Measurements from ENCODE around the gene HMGN1. TPM values are rescaled to one million over a fixed set of nuclear protein-coding genes. Genes with fewer than 3 reads are reported as not detected.

The HMGN1 gene
- total and polyA plus RNA-seq, 4 donors = 34.6 to 92.3 (median 55.0) TPM

DNA sequence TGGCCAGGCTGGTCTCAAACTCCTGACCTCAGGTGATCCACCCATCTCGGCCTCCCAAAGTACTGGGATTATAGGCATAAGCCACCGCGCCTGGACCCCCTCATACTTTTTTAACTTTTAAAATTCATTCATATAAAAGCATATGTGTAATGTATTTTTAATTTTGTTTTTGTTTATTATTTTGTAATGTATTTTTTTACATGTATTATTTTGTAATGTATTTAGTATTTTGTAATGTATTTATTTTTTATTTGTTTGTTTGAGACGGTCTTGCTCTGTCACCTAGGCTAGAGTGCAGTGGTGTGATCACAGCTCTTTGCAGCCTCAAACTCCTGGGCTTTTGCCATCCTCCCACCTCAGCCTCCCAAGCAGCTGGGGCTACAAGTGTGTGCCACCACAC lies 23.4 kb downstream of the HMGN1 start:
- Histone ChIP-seq H3K27me3 (ENCODE audit: control insufficient read depth in 4 of 4, insufficient read depth in 4 of 4, low read length in 3 of 4) (no peaks in the 10 kb centered on the region), H3K4me3 (ENCODE audit: low read depth in 1 of 3, low read length in 3 of 3) (no peak overlapping the region), H3K27ac (ENCODE audit: low read depth in 1 of 2, low read length in 2 of 2) (no peak overlapping the region), H3K9me3 (ENCODE audit: control insufficient read depth in 4 of 4, low read length in 3 of 4) (no peaks in the 10 kb centered on the region), H3K36me3 (ENCODE audit: control insufficient read depth in 4 of 4, insufficient read depth in 3 of 4, low read depth in 1 of 4, low read length in 3 of 4) (no peaks in the 10 kb centered on the region), H3K4me1 (ENCODE audit: control insufficient read depth in 4 of 4, insufficient read depth in 4 of 4, low read length in 3 of 4) (no peaks in the 10 kb centered on the region), H3K9ac (ENCODE audit: low read depth in 1 of 2, low read length in 2 of 2) (no peak overlapping the region)
- DNase-seq (ENCODE audit: low spot score) = no peak
- 93% methylated on average over 4 of the region's 4 CpGs for WGBS
- TF ChIP-seq FOXA1 (IDR thresholded peaks at IDR 0.05) = no peak
- no peak for TF ChIP-seq MAX (IDR thresholded peaks at IDR 0.05)
- TF ChIP-seq FOXA2 (IDR thresholded peaks at IDR 0.05) = no peak
- TF ChIP-seq ZBTB33 (IDR thresholded peaks at IDR 0.05) = no peak
- no peak for TF ChIP-seq TAF1 (conservative IDR thresholded peaks at IDR 0.05)
- no peak for TF ChIP-seq RAD21 (IDR thresholded peaks at IDR 0.05)
- TF ChIP-seq HNF4A (conservative IDR thresholded peaks at IDR 0.05) = no peak
- TF ChIP-seq RXRA (IDR thresholded peaks at IDR 0.05) = no peak
- TF ChIP-seq HNF4G (IDR thresholded peaks at IDR 0.05) = no peak
- no peak for TF ChIP-seq ATF3 (IDR thresholded peaks at IDR 0.05)

GRCh38 chr21:39321424-39321823 lies 27.5 kb downstream of the HMGN1 start:
- H3K4me1 ChIP-seq (ENCODE audit: control insufficient read depth in 4 of 4, insufficient read depth in 4 of 4, low read length in 3 of 4) = peaks cover 0 to 8% (median 2%) of the 10 kb centered on the region in 4 donors
- no peak overlapping the region for H3K9ac ChIP-seq (ENCODE audit: low read depth in 1 of 2, low read length in 2 of 2)
- no peak overlapping the region for H3K27ac ChIP-seq (ENCODE audit: low read depth in 1 of 2, low read length in 2 of 2)
- no peak overlapping the region for H3K4me3 ChIP-seq (ENCODE audit: low read depth in 1 of 3, low read length in 3 of 3)
- H3K36me3 ChIP-seq (ENCODE audit: control insufficient read depth in 4 of 4, insufficient read depth in 3 of 4, low read depth in 1 of 4, low read length in 3 of 4) = no peaks in the 10 kb centered on the region
- H3K9me3 ChIP-seq (ENCODE audit: control insufficient read depth in 4 of 4, low read length in 3 of 4) = no peaks in the 10 kb centered on the region
- TF ChIP-seq NR2F2 (IDR thresholded peaks at IDR 0.05) = no peak
- TF ChIP-seq TAF1 (conservative IDR thresholded peaks at IDR 0.05) = no peak
- TF ChIP-seq EGR1 (IDR thresholded peaks at IDR 0.05; ENCODE audit: low read depth in 2 of 2) = no peak
- no peak for TF ChIP-seq MAX (IDR thresholded peaks at IDR 0.05)
- TF ChIP-seq HNF4A (conservative IDR thresholded peaks at IDR 0.05) = no peak
- no peak for TF ChIP-seq HNF4G (IDR thresholded peaks at IDR 0.05)
- no peak for TF ChIP-seq GABPA (IDR thresholded peaks at IDR 0.05 in 1 of 2, conservative IDR thresholded peaks at IDR 0.05 in 1 of 2)
- no peak for TF ChIP-seq RXRA (IDR thresholded peaks at IDR 0.05)
- no peak for TF ChIP-seq FOXA2 (IDR thresholded peaks at IDR 0.05)
- TF ChIP-seq, protein P1, sequence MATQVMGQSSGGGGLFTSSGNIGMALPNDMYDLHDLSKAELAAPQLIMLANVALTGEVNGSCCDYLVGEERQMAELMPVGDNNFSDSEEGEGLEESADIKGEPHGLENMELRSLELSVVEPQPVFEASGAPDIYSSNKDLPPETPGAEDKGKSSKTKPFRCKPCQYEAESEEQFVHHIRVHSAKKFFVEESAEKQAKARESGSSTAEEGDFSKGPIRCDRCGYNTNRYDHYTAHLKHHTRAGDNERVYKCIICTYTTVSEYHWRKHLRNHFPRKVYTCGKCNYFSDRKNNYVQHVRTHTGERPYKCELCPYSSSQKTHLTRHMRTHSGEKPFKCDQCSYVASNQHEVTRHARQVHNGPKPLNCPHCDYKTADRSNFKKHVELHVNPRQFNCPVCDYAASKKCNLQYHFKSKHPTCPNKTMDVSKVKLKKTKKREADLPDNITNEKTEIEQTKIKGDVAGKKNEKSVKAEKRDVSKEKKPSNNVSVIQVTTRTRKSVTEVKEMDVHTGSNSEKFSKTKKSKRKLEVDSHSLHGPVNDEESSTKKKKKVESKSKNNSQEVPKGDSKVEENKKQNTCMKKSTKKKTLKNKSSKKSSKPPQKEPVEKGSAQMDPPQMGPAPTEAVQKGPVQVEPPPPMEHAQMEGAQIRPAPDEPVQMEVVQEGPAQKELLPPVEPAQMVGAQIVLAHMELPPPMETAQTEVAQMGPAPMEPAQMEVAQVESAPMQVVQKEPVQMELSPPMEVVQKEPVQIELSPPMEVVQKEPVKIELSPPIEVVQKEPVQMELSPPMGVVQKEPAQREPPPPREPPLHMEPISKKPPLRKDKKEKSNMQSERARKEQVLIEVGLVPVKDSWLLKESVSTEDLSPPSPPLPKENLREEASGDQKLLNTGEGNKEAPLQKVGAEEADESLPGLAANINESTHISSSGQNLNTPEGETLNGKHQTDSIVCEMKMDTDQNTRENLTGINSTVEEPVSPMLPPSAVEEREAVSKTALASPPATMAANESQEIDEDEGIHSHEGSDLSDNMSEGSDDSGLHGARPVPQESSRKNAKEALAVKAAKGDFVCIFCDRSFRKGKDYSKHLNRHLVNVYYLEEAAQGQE (IDR thresholded peaks at IDR 0.05) = no peak
- TF ChIP-seq SP1 (IDR thresholded peaks at IDR 0.05) = no peak
- no peak for TF ChIP-seq RAD21 (IDR thresholded peaks at IDR 0.05)
- TF ChIP-seq YY1 (IDR thresholded peaks at IDR 0.05) = no peak
- no peak for TF ChIP-seq ZBTB33 (IDR thresholded peaks at IDR 0.05)
- TF ChIP-seq, protein P2, sequence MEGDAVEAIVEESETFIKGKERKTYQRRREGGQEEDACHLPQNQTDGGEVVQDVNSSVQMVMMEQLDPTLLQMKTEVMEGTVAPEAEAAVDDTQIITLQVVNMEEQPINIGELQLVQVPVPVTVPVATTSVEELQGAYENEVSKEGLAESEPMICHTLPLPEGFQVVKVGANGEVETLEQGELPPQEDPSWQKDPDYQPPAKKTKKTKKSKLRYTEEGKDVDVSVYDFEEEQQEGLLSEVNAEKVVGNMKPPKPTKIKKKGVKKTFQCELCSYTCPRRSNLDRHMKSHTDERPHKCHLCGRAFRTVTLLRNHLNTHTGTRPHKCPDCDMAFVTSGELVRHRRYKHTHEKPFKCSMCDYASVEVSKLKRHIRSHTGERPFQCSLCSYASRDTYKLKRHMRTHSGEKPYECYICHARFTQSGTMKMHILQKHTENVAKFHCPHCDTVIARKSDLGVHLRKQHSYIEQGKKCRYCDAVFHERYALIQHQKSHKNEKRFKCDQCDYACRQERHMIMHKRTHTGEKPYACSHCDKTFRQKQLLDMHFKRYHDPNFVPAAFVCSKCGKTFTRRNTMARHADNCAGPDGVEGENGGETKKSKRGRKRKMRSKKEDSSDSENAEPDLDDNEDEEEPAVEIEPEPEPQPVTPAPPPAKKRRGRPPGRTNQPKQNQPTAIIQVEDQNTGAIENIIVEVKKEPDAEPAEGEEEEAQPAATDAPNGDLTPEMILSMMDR (IDR thresholded peaks at IDR 0.05; ENCODE audit: low read depth, low read length, missing input control) = no peak
- TF ChIP-seq ATF3 (IDR thresholded peaks at IDR 0.05) = no peak
- 85% methylated on average over 6 of the region's 6 CpGs for WGBS
- H3K27me3 ChIP-seq (ENCODE audit: control insufficient read depth in 4 of 4, insufficient read depth in 4 of 4, low read length in 3 of 4) = no peaks in the 10 kb centered on the region
- no peak for DNase-seq (ENCODE audit: low spot score)

All from liver (tissue), 9 donors.